CD4-positive, CD25-positive, alpha-beta regulatory T cell (primary cell): ENCODE measurements around the gene NUFIP1. TPM values are rescaled to one million over a fixed set of nuclear protein-coding genes. Genes with fewer than 3 reads are reported as not detected.

Experiments used
- ATAC-seq, 2 donors: fragments of 150-1000 bp; cut with Tn5 transposase; one replicate each; pipeline ENCODE4 v1.10.0; 2021; ENCODE audit warnings: low read depth in 2 of 2, moderate number of reproducible peaks in 2 of 2, moderate library complexity in 1 of 2
- DNase-seq, 3 donors: peaks; one replicate each; pipeline versions ENCODE4 v3.0.0 to v3.0.0-alpha.2; 2012 to 2022; ENCODE audit warnings: mixed read lengths in 1 of 3
- H3K27ac ChIP-seq: one replicate; pipeline ENCODE4 v1.7.0; 2013; ENCODE audit warnings: mild to moderate bottlenecking, low read length; ENCODE audit not compliant: insufficient read depth, poor library complexity, severe bottlenecking
- H3K27me3 ChIP-seq: one replicate; pipeline ENCODE4 v1.7.0; 2013; ENCODE audit warnings: low read length; ENCODE audit not compliant: control insufficient read depth, insufficient read depth
- H3K36me3 ChIP-seq: one replicate; pipeline ENCODE4 v1.7.0; 2013; ENCODE audit warnings: mild to moderate bottlenecking, low read length, moderate library complexity; ENCODE audit not compliant: control insufficient read depth, insufficient read depth
- H3K4me1 ChIP-seq: 2 replicates; pipeline ENCODE4 v1.7.0; 2013; ENCODE audit warnings: mild to moderate bottlenecking, low read length; ENCODE audit not compliant: insufficient read depth, control insufficient read depth, poor library complexity, severe bottlenecking
- H3K4me3 ChIP-seq: one replicate; pipeline ENCODE4 v1.7.0; 2013; ENCODE audit warnings: low read depth, mild to moderate bottlenecking, low read length, moderate library complexity
- H3K9me3 ChIP-seq, 2 experiments: 1 replicate in 1 of 2; 2 replicates in 1 of 2; pipeline ENCODE4 v1.7.0; 2013; ENCODE audit warnings: low read length in 2 of 2, mild to moderate bottlenecking in 1 of 2, moderate library complexity in 1 of 2; ENCODE audit not compliant: control insufficient read depth in 2 of 2
- H3K27ac Mint-ChIP-seq, 3 donors: one replicate each; pipeline ENCODE4 v1.8.0; 2020 to 2022; ENCODE audit warnings: mild to moderate bottlenecking in 3 of 3, mixed read lengths in 3 of 3, moderate library complexity in 2 of 3
- H3K27me3 Mint-ChIP-seq: one replicate; pipeline ENCODE4 v1.8.0; 2022; ENCODE audit warnings: mild to moderate bottlenecking, mixed read lengths
- H3K36me3 Mint-ChIP-seq: one replicate; pipeline ENCODE4 v1.8.0; 2020; ENCODE audit warnings: mixed read lengths
- H3K4me1 Mint-ChIP-seq, 4 donors: one replicate each; pipeline ENCODE4 v1.8.0; 2020 to 2022; ENCODE audit warnings: mixed read lengths in 4 of 4, mild to moderate bottlenecking in 1 of 4
- H3K4me3 Mint-ChIP-seq, 4 donors: one replicate each; pipeline ENCODE4 v1.8.0; 2020 to 2022; ENCODE audit warnings: mild to moderate bottlenecking in 4 of 4, mixed read lengths in 4 of 4, moderate library complexity in 3 of 4
- H3K9me3 Mint-ChIP-seq, 7 donors: one replicate each; pipeline ENCODE4 v1.8.0; 2020 to 2022; ENCODE audit warnings: mixed read lengths in 7 of 7, mild to moderate bottlenecking in 3 of 7, moderate library complexity in 2 of 7
- polyA plus RNA-seq, 4 donors: library from polyadenylated mRNA; unstranded; fragments of 300-500 nt; fragmentation: Illumina TruSeq; gene quantifications; one replicate each; pipeline ENCODE4 v1.2.3, GENCODE V29; 2021
- total RNA-seq: library from RNA; stranded (reverse); gene quantifications from one replicate; pipeline ENCODE4 v1.2.3, GENCODE V29; 2022

NUFIP1 gene
- total and polyA plus RNA-seq, 5 donors from 2014 or later = 4.0 to 4.8 (median 4.1) TPM

- Mint-ChIP-seq H3K27ac (peak overlapping the region in 1 of 3 donors; percentile 3), H3K36me3 (peaks cover 29% of the 10 kb centered on the region), H3K9me3 (no peaks in the 10 kb centered on the region), H3K4me3 (no peak overlapping the region), H3K27me3 (no peaks in the 10 kb centered on the region), H3K4me1 (peaks cover 0 to under 1% (median 0%) of the 10 kb centered on the region in 4 donors)
- Histone ChIP-seq H3K27ac (no peak overlapping the region), H3K36me3 (peaks cover 31% of the 10 kb centered on the region), H3K9me3 (no peaks in the 10 kb centered on the region), H3K27me3 (no peaks in the 10 kb centered on the region), H3K4me1 (no peaks in the 10 kb centered on the region), H3K4me3 (no peak overlapping the region)
- DNase-seq (no peak), ATAC-seq (no peak)
Measured at GRCh38 chr13:44976949-44977583, 12.2 kb downstream of the NUFIP1 start.

- peaks cover 0 to 2% (median 0%) of the 10 kb centered on the region in 4 donors for H3K4me1 Mint-ChIP-seq
- H3K27ac ChIP-seq = no peak overlapping the region
Measured at GRCh38 chr13:44976196-44976595, 13.1 kb downstream of the NUFIP1 start.

GRCh38 chr13:44974056-44974793 is 15.0 kb downstream of the NUFIP1 start:
- Mint-ChIP-seq H3K9me3 (no peaks in the 10 kb centered on the region), H3K27me3 (no peaks in the 10 kb centered on the region), H3K36me3 (peaks cover 25% of the 10 kb centered on the region), H3K4me3 (no peak overlapping the region), H3K4me1 (peaks cover 0 to 2% (median 0%) of the 10 kb centered on the region in 4 donors), H3K27ac (no peak overlapping the region)
- Histone ChIP-seq H3K27ac (no peak overlapping the region), H3K27me3 (no peaks in the 10 kb centered on the region), H3K36me3 (peaks cover 19% of the 10 kb centered on the region), H3K4me3 (no peak overlapping the region), H3K4me1 (no peaks in the 10 kb centered on the region), H3K9me3 (no peaks in the 10 kb centered on the region)
- DNase-seq (no peak), ATAC-seq (no peak)

More at GRCh38 chr13:44976196-44976595, 13.1 kb downstream of the NUFIP1 start:
- H3K4me3 Mint-ChIP-seq = no peak overlapping the region
- Histone ChIP-seq H3K9me3 (no peaks in the 10 kb centered on the region), H3K4me1 (no peaks in the 10 kb centered on the region), H3K4me3 (no peak overlapping the region), H3K36me3 (peaks cover 31% of the 10 kb centered on the region), H3K27me3 (no peaks in the 10 kb centered on the region)
- H3K27me3 Mint-ChIP-seq = no peaks in the 10 kb centered on the region
- H3K36me3 Mint-ChIP-seq = peaks cover 32% of the 10 kb centered on the region
- DNase-seq (no peak), ATAC-seq (no peak)
- no peaks in the 10 kb centered on the region for H3K9me3 Mint-ChIP-seq
- no peak overlapping the region for H3K27ac Mint-ChIP-seq

- Histone ChIP-seq H3K36me3 (peaks cover 11% of the 10 kb centered on the region), H3K4me3 (no peak overlapping the region), H3K4me1 (no peaks in the 10 kb centered on the region), H3K9me3 (no peaks in the 10 kb centered on the region), H3K27me3 (no peaks in the 10 kb centered on the region), H3K27ac (no peak overlapping the region)
- Mint-ChIP-seq H3K27ac (no peak overlapping the region), H3K4me1 (peaks cover 0 to 3% (median under 1%) of the 10 kb centered on the region in 4 donors), H3K4me3 (no peak overlapping the region), H3K36me3 (peaks cover 15% of the 10 kb centered on the region), H3K27me3 (no peaks in the 10 kb centered on the region), H3K9me3 (no peaks in the 10 kb centered on the region)
- DNase-seq (peak in 2 of 3 donors; percentile 16 to 21), ATAC-seq (no peak)
Measured at GRCh38 chr13:44972956-44973581, 16.2 kb downstream of the NUFIP1 start.

- Histone ChIP-seq H3K27ac (no peak overlapping the region), H3K4me3 (no peak overlapping the region), H3K9me3 (no peaks in the 10 kb centered on the region), H3K27me3 (no peaks in the 10 kb centered on the region), H3K4me1 (no peaks in the 10 kb centered on the region), H3K36me3 (peaks cover 3% of the 10 kb centered on the region)
- DNase-seq (no peak), ATAC-seq (no peak)
- no peaks in the 10 kb centered on the region for H3K9me3 Mint-ChIP-seq
- H3K4me3 Mint-ChIP-seq = no peak overlapping the region
- H3K4me1 Mint-ChIP-seq = peaks cover 0 to 4% (median 1%) of the 10 kb centered on the region in 4 donors
- no peaks in the 10 kb centered on the region for H3K27me3 Mint-ChIP-seq
- no peak overlapping the region for H3K27ac Mint-ChIP-seq
- H3K36me3 Mint-ChIP-seq = peaks cover 11% of the 10 kb centered on the region
Measured at GRCh38 chr13:44971656-44972595, 17.3 kb downstream of the NUFIP1 start.

- Mint-ChIP-seq H3K4me3 (no peak overlapping the region), H3K27me3 (no peaks in the 10 kb centered on the region), H3K9me3 (no peaks in the 10 kb centered on the region), H3K4me1 (peaks cover 0 to 4% (median 2%) of the 10 kb centered on the region in 4 donors), H3K27ac (no peak overlapping the region), H3K36me3 (peaks cover 14% of the 10 kb centered on the region)
- H3K4me3 ChIP-seq = no peak overlapping the region
- no peak overlapping the region for H3K27ac ChIP-seq
- ATAC-seq (no peak), DNase-seq (peak in 2 of 3 donors; percentile 23 to 24)
- no peaks in the 10 kb centered on the region for H3K4me1 ChIP-seq
- H3K9me3 ChIP-seq = no peaks in the 10 kb centered on the region
- no peaks in the 10 kb centered on the region for H3K27me3 ChIP-seq
- peaks cover 2% of the 10 kb centered on the region for H3K36me3 ChIP-seq
Measured at GRCh38 chr13:44969551-44970484, 19.5 kb downstream of the NUFIP1 start.
